ENCODE results near the gene GPR34.
"Not testable (repeated sequence)": the region's sequence is repeated elsewhere in the genome, so short reads cannot be mapped to it uniquely, and the experiment has no call there.

GPR34 gene

DNA sequence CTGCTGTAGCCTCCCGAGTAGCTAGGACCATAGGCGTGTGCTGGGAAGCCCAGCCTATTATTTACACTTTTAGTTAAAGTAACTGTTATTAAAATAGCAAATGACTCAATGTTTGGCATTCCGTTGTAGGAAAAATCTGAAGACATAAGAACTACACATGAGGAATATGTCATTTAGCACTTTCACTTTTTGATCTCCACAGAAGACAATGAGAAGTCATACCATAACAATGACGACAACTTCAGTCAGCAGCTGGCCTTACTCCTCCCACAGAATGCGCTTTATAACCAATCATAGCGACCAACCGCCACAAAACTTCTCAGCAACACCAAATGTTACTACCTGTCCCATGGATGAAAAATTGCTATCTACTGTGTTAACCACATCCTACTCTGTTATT, 6.7 kb downstream of the GPR34 start:
- no peak for DNase-seq

DNA sequence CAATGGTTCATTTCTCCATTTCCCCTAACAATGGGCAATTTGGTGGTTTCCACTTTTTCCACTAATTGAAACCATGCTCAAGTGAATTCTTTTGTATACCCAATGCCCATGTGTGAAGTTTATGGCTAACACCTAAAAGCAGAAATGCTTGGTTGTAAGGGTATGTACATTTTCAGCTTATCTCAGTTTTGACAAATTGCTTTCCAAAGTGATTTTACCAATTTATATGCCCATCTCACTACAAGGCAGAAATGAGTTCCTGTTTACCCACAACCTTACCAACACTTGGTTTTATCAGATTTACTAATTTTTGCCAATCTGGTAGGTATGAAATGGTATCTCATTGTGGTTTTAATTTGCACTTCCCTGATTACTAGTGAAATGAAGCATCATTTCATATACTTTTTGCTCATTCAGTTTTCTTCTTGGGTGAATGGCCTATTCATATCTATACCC, 14.8 kb downstream of the GPR34 start:
- DNase-seq = no peak

DNA sequence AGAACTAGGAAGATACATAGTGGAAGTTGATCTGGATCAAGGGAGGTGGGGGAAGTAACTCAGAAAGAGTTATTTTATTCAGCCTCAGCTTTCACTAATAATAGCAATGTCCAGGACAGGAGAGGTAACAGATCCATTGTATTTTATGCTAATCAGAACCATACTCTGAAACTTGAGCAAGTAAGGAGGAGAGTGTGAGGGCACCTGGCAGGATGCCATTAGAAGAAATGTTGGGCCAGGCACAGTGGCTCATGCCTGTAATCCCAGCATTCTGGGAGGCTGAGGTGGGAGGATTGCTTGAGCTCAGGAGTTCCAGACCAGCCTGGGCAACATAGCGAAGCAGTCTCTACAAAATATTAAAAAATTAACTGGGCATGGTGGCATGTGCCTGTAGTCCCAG, 16.3 kb downstream of the GPR34 start:
- no peak for DNase-seq

DNA sequence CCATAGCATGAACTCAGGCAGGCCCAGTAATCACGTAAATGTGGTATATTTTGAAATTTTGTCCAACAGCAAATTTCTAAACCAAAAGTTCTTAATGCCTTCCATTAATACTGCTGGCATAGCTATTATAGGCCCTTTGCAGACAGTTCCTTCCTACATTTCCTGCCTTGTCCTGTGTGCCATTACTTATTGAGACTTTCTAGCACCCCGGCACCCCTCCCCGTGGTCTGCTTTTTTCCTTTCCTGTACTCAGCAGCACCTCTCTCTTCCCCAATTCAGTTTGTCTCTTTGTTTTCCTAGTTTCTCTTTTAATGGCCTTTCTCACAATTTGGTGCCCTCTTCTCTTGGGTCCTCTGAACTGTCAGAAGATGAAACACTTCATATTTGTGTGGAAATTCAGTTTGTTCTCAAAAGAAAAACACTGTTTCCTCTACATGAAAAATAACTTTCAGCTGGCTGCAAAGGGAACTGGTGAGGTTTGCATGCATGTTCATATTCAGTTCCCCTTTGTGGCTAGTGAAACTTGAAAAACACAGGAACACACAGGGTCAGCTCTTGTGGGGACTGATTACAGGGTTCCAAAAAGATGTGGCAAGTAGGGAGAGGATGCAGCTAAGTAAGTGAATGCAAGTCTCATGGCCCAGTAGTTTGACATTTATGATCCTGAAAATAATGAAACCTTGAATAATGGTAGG, 17.1 kb downstream of the GPR34 start:
- DNase-seq = no peak

DNA sequence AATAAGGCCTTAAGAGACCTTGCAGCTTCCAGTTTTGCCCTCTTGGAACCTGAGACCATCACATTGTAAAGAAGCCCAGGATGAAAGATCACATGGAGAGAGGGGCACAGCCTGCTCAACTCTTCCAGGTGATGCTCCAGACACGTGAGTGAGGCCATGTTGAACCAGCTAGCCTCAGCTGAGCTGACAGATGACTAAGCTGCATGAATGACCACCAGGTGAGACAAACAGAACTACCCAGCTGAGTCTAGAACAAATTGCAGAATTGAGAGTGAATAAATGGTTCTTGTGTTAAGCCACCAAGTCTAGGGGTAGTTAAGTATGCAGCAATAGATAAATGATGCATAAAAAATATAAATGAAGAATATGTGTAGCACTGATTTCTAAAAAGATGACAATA, 18.4 kb downstream of the GPR34 start:
- no peak for DNase-seq

DNA sequence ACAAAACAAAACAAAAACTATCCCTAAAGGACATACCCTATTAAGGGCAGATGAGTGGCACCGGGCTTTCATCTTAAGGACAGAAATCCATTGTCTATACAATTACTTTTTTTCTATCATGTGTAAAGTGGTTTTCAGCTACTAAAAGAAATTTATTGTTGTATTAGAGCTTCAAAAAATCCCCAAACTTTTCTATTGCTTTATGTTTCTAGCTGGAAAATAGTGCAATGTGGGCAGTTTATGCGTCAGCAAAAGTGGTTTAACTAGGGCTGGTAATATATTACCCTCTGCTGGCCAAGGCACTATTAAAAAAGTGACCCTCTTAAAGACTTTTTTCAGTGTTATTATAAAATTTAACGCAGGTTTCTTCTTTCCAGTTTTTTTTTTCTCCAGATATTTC, 19.7 kb downstream of the GPR34 start:
- no peak for DNase-seq

DNA sequence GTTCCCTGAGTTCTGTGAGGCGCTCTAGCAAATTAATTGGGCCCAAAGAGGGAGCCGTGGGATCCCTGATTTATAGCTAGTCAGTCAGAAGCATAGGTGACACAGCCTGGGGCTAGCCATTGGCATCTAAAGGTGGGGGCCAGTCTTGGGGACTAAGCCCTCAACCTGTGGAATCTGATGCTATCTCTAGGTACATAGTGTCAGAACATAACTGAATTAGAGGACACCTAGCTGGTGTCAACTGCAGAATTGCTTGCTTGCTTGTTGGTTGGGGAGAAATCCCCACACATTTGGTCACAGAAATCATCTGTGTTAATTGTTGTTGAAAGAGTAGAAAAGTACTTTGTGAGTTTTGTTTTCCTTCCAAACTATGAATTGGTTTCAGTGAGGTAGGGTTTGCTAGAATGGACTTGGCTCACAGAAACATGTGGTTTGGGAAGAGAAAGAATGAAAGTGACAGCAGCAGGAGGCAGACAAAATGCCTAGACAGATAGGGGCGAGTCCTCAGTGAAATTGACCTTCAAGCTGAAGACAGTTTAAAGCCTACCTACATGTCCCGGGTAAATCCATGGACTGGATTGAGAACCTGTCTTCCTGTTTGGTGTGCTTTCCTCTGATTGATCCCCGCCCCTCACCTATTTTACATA, 22.4 kb downstream of the GPR34 start:
- DNase-seq = no peak

DNA sequence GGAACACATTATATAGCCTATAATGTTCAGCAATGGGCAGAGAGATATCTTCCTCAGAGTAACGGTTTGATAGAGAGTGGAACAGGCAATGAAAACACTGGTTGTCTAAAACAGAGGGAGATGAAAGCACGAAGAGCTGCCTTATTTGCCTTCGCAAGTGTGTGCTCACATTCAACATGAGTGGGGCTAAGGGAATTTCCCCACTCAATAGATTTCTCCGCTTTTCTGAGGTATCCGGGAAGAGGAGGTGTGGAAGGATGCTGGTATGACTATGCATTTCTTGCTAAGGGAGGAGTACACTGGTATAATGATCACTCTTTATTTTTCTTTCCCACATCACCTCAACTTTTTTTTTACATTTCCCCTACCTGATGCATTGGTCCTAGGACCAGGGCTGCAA, 27.4 kb downstream of the GPR34 start:
- DNase-seq = no peak

DNA sequence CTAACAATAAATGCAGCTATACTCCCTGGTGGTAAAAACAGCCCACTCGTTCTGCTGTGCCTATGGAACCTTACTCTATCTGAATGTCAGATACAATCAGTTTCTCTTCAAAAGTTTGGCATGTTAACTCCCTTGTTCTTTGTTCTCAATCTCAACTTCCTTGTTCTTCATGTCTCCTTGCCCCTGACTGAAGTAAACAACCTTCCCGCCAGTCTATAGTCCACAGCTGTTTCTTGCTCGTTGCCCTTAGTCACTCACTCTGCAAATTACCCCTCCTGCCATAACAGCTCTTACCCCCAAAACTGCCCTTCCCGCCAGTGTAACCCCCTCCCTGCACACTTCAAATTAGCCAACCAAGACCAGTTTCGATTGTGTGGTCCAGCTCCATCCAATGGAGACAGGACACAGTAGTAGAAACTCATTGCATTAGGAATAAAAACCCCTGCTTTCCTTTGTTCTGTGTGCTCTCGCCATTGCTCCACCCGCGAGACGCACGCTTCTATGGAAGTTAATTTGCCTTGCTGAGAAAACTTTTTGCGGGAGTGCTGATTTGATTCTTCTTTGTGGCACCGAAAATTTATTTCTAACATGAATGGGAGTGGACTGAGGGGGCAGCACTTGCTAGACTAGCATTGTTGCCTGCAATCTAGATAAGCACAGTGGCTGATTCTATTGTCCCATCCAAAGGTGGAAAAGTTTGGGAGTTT, 28.1 kb downstream of the GPR34 start:
- DNase-seq = no peak

DNA sequence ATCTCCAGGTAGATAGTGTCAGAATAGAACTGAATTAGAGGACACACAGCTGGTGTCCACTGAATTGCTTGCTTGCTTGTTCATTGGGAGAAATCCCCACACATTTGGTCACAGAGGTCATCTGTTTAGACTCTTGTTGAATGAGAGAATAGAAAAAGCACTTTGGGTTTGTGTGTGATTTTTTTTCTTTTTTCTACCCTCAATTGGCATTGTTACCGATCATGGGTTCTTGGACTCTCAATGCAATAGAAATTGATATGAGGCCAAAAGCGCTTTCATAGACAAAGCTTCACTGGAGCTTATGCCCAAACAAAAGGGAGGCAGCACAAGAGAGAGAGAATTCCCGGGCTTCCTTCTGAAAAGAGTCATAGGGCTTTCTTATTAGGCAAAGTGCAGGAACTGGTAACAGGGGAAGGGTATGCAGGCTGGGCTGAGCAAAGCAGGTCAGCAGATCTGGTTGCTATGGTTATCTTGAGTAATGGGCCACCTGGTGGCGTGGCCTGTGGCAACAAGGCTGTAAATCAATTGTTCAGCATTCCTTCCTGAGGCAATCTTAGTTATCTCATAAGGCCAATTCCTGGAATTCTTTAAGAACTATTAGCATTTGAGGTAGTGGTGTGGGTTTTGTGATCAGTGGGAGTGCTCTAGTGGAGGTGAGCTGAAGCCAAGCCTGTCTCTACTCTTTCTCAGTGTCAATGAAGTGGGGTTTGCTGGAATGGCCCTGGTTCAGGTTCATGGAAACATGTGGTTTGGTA, 29.9 kb downstream of the GPR34 start:
- no peak for DNase-seq

DNA sequence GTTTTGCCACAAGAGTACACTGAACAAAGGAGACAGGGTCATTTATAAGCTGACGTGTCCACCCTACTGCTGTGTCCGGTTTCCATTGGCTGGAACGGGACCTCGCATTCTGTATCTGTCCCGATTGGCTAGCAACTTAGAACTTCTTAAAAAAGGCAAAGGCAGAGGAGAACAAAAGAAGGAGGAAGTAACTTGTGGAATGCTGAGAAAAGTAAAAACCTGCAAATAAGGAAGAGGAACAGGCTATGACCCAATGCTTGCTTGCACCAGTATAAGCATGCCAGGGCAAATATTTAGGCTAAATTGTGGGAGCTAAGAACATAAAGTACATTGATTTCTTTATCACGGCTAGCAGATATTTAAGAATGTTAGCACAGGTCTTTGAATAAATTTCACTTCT, 30.8 kb downstream of the GPR34 start:
- DNase-seq = not testable (repeated sequence)

DNA sequence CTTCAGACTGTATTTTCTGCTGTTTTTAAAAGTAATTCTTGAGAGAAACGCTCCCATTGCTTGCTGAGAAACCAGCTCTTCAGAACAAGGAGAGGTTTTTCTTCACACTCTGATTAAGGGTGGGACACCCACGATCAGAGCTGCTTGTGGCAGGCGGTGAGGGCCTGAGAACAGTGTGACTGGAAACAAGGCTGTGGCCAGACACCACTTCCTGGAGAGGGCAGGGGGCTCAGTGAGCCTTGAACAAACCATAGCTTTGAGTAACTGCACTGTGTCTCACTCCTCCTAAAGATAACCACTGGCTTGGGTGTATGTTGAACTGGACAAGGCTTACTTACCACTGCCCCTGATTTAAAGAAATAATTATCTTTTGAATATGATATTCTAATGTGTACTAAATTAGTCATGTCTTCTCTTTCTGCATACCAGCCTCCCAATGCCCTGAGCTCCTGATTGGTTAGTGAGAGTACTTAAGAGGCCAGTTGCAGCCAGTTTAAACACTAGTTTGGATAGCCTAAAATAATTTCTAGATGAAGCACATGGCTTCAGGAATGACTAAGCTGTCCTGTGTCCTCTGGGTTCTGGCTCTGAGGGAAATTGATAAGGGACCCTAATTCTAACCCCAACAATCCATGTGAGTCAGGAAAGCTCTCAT, 31.5 kb downstream of the GPR34 start:
- DNase-seq = no peak

DNA sequence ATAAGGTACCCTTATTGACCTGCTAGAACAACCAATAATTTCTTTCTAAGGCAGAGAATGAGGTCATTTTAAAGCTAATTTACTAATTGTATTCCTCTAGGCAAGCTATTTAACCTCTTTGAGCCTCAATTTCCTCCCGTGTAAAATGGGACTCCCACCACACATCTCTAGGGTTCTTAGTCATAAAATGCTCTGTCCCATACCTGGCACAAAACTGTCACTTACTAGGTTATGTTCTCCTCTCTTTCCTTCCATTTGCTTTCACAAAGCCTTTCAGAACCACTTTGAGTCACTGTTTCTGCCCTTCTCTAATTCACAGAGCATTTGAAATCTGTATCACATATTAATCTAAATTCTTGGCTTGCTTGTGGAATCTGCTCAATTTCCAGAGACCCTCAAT, 32.8 kb downstream of the GPR34 start:
- DNase-seq = no peak

DNA sequence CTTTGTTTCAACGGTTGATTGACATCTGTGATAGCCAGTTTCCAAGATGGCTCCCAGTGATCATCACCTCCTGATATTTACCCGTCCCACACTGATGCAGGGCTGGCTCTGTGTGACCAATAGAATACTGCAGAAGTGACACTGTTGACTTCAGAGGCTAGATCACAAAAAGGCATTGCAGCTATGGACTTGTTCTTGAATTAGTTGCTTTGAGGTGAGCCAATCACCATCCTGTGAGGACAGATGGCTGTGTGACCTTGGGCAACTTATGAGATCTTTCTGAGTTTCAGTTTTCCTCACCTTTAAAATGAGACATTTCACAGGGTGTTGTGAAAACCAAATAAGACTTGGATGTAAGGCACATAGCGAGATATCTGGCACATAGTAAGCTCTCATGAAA, 33.4 kb downstream of the GPR34 start:
- DNase-seq = no peak

DNA sequence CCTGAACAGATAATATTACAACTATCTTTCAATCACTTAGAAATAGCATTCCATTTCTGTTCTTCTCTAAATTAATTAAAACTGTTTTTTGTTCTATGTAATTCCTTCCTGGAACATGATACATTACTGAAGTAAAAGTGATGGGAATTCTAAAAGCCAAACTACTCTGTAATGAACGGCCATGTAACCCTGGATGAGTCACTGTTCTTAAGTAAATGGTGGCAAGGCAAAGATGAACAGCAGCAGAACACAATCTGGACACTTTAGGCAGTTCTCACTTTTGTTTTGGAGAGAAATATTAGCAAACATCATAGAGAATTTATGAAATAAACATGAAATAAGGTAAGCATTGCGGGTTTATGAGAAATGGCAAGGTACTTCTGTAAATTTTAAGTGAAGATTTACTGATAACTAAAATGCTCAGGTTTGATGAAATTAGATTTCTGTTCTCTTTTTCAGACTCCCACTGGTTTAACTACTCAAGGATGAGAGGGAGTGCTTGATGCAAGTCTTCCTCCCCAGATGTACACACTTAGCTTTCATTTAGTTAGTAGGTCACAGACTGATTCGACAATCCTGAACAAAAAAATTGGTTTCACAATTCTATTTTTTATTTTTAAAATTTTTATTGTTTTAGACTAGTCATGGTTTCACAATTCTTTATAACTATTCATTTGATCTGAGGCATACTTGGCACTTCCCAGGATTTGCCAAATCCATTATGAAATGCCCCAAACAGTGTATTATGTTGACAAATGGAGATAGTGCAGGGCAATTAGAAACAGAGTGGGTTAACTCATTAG, 34.2 kb downstream of the GPR34 start:
- DNase-seq = no peak

DNA sequence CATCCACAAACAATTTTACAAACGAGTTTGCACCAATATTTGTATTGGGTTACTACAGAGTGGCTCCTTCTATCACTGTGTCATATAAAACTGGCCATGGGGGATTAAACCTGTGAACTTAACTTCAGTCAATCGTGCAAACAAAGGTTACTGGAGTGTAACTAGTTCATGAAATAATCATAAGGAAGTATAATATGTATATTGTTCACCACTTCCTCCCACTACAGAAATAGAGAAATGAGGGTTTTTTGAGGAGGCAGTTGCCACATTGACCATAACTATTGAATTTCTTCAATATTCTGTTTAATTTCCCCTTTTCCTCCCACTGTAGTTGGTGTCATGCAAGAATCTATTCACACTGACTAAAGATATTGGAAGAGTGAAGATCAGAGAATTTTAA, 35.1 kb downstream of the GPR34 start, which contains the start of gene GPR82:
Gene GPR82, plus strand, starts transcription at position 356 of the 400 bp plus-strand sequence. CDS start 2,846 bp downstream, outside the sequence.
- no peak for DNase-seq

DNA sequence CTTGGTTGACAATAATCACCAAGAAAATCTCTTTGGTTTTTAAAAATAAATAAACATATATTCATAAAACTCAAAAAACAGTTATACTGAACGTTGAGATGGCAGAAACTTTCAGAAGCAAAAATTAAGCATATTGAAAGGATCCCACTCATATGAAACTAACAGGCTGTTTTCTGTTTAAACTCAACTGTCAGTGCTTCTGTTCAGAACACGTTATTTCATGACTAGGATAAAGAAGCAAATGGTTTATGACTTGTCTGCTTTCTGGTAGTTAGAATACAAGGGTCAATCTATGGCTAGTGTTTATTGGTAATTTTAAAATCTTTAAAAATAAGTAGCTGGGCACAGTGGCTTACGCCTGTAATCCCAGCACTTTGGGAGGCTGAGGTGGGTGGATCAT, 39.4 kb downstream of the GPR34 start:
- DNase-seq = no peak

DNA sequence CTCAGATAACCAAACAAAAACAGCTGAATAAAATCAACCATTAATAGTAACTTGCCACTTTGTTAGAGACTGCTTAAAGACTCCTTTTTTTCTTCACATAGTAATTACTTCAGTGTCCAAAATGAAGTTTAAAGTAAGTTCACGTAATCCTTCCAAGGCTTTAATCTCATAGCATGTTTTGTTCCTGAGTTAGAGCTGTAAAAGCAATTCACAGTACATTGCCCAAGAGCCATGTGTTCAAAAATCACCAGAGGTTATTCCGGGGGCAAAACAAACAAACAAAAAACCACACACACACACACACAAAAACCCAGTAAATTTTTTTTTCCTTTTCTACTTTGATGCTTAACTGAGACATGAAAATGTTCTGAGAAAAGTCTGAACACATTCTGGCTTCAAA, 41.3 kb downstream of the GPR34 start:
- DNase-seq = no peak

DNA sequence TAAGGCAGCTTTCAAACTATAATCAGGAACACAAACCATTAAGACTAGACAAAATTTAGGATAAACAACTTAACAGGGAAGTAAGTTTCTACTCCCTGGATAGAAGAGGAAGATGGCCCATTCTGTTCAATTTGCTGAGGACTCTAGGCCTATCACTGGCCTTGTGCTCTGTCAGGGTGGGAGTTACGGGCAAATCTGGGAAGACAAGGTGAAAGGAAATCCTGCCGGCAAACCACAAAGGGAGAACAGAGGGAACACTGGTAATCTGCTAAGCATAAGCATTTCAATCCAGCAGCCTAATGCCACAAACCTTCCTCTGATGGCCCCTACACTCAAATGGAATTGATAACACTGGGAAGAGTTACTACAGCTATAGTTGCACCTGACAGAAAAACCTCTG, 43.5 kb downstream of the GPR34 start:
- no peak for DNase-seq

DNA sequence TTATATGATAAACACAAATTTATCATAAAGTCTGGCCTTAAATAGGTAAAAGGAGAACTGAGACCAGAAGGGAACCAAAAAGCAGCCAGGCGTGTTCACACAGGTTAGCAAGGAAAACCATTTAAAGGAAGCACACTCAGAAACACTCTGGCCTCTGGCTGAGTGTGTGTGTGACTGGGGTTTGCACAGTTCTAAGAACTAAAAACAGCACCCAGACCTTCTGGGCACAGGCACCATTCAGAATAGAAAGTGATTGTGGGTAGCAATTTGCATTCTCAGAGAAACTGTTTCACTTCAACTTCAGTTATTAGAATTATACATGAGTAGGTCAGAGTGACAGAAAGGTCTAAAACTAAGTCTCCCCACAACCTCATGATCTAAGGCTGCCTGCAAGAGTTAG, 45.2 kb downstream of the GPR34 start:
- DNase-seq = no peak

DNA sequence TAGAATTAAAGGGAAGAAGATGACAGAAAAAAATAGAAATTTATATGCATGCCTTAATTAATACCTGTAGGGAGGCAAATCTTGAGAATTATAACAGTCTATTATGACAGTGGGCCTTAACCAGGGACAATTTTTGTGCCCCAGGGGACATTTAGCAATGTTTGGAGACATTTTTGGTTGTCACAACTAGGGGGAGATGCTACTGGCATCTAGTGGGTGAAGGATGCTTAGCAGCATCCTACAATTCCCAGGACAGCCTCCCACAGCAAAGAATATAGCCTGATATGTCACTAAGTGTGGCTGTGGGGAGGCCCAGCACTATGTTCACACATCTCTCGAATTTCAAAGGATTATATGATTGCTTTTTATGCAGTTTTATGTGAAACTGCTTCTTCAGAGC, 45.8 kb downstream of the GPR34 start:
- no peak for DNase-seq

DNA sequence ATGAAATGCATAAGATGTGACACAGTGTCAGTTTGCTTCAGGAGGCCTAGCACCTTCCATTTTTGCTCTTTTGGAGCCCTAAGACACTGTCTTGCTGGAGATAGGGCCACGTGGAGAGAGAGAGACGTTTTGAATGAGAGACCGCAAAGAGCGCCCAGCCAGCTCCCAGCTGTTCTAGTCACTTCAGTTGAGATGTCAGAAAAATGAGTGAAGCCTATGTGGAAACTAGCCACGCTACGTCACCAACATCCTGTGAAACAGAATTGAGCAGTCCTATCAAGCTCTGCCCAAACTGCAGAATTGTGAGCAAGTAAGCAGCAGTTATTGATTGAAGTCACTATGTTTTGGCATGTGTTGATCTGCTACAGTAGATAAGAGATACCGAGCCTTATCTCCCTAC, 48.3 kb downstream of the GPR34 start:
- DNase-seq = no peak
